Transverse colon (tissue), 4 donors: Measurements from ENCODE around the gene SLC16A6. TPM values are rescaled to one million over a fixed set of nuclear protein-coding genes. Genes with fewer than 3 reads are reported as not detected.

Experiments used
- DNase-seq: peaks from one replicate; pipeline ENCODE4 v3.0.0-alpha.2; 2019
- H3K27ac ChIP-seq, 4 donors: fragments of 200-600 bp; sonication (generic); 2 replicates each; pipeline ENCODE4 v1.5.1; 2016 to 2018; ENCODE audit warnings: inconsistent platforms in 4 of 4
- H3K27me3 ChIP-seq: fragments of 200-600 bp; sonication (generic); 2 replicates; pipeline ENCODE4 v1.5.1; 2017; ENCODE audit warnings: inconsistent platforms
- H3K36me3 ChIP-seq, 4 donors: fragments of 200-600 bp; sonication (generic); 2 replicates each; pipeline ENCODE4 v1.5.1; 2017 to 2019; ENCODE audit warnings: inconsistent platforms in 4 of 4
- H3K4me1 ChIP-seq, 4 donors: fragments of 200-600 bp; sonication (generic); 2 replicates each; pipeline ENCODE4 v1.5.1; 2017 to 2020; ENCODE audit warnings: inconsistent platforms in 4 of 4
- H3K4me3 ChIP-seq, 4 donors: fragments of 200-600 bp; sonication (generic); 1 replicate in 1 of 4; 2 replicates in 3 of 4; pipeline versions ENCODE4 v1.5.1 to v1.6.1; 2017 to 2019; ENCODE audit warnings: inconsistent platforms in 4 of 4
- H3K9me3 ChIP-seq, 2 donors: fragments of 200-600 bp; sonication (generic); 2 replicates each; pipeline ENCODE4 v1.5.1; 2017 to 2019; ENCODE audit warnings: inconsistent platforms in 2 of 2
- EP300 ChIP-seq: sonication (generic); formaldehyde crosslinking; IDR thresholded peaks from one replicate; pipeline ENCODE4 v1.6.1; 2017; ENCODE audit warnings: antibody characterized with exemption, low read depth
- POLR2A ChIP-seq: fragments of 450-650 bp; IDR thresholded peaks from one replicate; pipeline ENCODE4 v1.6.1; 2016; ENCODE audit warnings: antibody characterized with exemption, mild to moderate bottlenecking, moderate library complexity
- POLR2AphosphoS5 ChIP-seq, 3 donors: sonication (generic); formaldehyde crosslinking; IDR thresholded peaks; one replicate each; pipeline ENCODE4 v1.6.1; 2016; ENCODE audit warnings: antibody characterized with exemption in 3 of 3
- WGBS, 2 donors: methylation state at CpG; one replicate each; pipeline ENCODE4 v1.1.5; 2018; ENCODE audit warnings: low coverage in 1 of 2; 5-methylcytosine and 5-hydroxymethylcytosine counted together
- in situ Hi-C, 4 donors: fragments of 200-750 bp; cut with MboI; loops; one replicate each; pipeline versions ENCODE4 v1.15.0 to v1.15.1; 2017; ENCODE audit warnings: low sequenced_read_pairs in 3 of 4, low pct_ligation_motif_present in 1 of 4, low pct_unique_long_range_greater_than_20kb in 1 of 4
- intact Hi-C: fragments of 100-400 bp; cut with DNase I; formaldehyde crosslinking; loops from one replicate; pipeline ENCODE4 v1.15.1; 2023; ENCODE audit warnings: low total_unique reads
- total RNA-seq, 4 donors: library from RNA; depleted of rRNA; stranded (reverse); fragments of >200 nt; gene quantifications; one replicate each; pipeline ENCODE4 v1.1.0, GENCODE V29; 2016
- TF ChIP-seq, protein P1 (sequence below), 5 experiments: fragments of 200-600 bp in 3 of 5; fragments of 450-650 bp in 2 of 5; sonication (generic) in 3 of 5; IDR thresholded peaks; 1 replicate in 2 of 5; 2 replicates in 3 of 5; pipeline ENCODE4 v1.5.1; 2016 to 2017; ENCODE audit warnings: antibody characterized with exemption in 5 of 5, inconsistent platforms in 3 of 5, mild to moderate bottlenecking in 2 of 5, moderate library complexity in 1 of 5

The SLC16A6 gene
- total RNA-seq, 4 donors from 2014 or later: 0.14 to 0.48 TPM; not detected in 2

DNA sequence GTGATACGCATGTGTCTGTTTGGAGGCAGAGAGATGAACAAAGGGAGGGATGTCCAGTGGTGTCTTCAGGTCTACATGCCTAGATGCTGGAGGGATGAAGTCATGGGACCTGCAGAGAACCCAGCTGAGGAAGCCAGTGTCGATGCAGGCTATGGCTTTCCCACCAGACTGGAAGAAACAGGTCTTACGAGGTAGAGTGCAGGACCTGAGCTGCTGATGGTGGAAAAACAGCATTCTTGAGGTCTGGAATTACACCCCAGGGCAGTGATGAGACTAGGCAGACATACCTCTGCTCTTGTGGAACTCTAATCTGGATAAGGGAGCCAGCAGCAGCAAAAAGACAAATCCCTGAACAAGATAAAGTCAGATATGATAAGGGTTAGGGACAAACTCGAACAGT lies 37.7 kb upstream of the SLC16A6 start:
- intact Hi-C loops: no loop called here
- Histone ChIP-seq H3K27me3 (no peaks in the 10 kb centered on the region), H3K9me3 (peaks cover 0 to 5% of the 10 kb centered on the region in 2 donors), H3K27ac (no peak overlapping the region), H3K4me1 (no peaks in the 10 kb centered on the region), H3K4me3 (no peak overlapping the region), H3K36me3 (no peaks in the 10 kb centered on the region)
- DNase-seq: no peak
- WGBS, 2 donors: 35 to 50% methylated on average over 2 to 4 of the region's 4 CpGs
- TF ChIP-seq EP300 (no peak), POLR2A (no peak), POLR2AphosphoS5 (IDR thresholded peaks at IDR 0.05) (no peak)
- TF ChIP-seq, protein P1, sequence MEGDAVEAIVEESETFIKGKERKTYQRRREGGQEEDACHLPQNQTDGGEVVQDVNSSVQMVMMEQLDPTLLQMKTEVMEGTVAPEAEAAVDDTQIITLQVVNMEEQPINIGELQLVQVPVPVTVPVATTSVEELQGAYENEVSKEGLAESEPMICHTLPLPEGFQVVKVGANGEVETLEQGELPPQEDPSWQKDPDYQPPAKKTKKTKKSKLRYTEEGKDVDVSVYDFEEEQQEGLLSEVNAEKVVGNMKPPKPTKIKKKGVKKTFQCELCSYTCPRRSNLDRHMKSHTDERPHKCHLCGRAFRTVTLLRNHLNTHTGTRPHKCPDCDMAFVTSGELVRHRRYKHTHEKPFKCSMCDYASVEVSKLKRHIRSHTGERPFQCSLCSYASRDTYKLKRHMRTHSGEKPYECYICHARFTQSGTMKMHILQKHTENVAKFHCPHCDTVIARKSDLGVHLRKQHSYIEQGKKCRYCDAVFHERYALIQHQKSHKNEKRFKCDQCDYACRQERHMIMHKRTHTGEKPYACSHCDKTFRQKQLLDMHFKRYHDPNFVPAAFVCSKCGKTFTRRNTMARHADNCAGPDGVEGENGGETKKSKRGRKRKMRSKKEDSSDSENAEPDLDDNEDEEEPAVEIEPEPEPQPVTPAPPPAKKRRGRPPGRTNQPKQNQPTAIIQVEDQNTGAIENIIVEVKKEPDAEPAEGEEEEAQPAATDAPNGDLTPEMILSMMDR (IDR thresholded peaks at IDR 0.05): no peak
- in situ Hi-C loops: no loop called here

DNA sequence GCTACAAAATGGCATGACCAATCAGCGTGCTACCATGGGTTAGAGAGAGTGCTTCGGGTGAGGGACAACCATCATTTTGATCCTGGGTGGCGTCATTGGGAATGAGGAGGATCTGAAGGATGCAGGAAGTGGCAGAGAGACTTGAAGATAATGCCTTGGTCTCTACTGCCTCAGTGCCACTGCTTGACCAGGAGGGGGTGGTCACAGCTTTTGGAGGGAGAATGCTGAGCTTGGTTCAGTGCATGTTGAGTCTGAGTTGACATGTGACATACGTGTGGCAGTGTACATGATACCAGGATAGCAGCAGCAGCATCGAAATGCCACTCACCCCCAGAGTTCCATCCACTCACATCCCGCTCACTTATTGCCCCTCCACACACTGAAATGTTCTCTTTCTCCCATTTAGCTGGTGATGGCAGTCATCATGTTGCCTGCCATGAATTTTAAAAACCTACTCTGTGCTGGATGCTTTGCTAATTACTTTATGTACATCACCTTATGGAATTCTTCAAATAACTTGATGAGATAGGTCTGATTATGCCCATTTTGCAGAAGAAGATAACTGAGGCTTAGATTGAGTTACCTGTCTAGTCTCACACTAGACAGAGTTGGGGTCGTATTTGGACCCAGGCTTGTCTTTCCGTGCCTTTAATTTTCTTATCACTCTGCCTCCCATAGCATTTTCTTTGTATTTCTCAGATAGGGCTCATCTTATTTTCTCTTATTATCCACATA lies 37.1 kb upstream of the SLC16A6 start:
- TF ChIP-seq, protein P1 (IDR thresholded peaks at IDR 0.05): no peak
- no peak for TF ChIP-seq EP300
- TF ChIP-seq POLR2A: no peak
- no peak for TF ChIP-seq POLR2AphosphoS5 (IDR thresholded peaks at IDR 0.05)
- Histone ChIP-seq H3K27ac (no peak overlapping the region), H3K36me3 (no peaks in the 10 kb centered on the region), H3K4me1 (no peaks in the 10 kb centered on the region), H3K4me3 (no peak overlapping the region), H3K27me3 (no peaks in the 10 kb centered on the region), H3K9me3 (peaks cover 0 to 5% of the 10 kb centered on the region in 2 donors)
- in situ Hi-C loops: no loop called here
- WGBS, 2 donors: 90 to 93% methylated on average over 3 to 8 of the region's 8 CpGs
- DNase-seq: no peak
- intact Hi-C loops: no loop called here

DNA sequence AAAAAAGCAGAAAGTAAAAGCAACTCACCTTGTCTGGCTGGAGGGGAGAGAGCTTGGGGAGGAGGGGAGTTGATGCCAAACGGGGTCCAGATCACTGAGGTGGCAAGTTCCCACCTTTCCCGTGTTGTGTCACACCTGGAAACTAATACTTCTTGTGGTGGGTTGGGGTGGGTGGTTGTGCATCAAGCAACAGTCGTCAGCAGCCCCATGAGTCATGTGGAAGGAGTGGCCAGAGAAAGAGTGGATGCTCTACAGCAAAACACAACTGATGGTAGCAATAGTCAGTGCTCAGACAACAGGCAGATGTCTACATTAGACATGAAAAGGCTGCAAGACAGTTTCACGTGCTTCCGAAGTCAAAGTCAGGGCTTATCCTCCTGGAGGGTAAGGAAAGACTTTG lies 35.8 kb upstream of the SLC16A6 start:
- H3K4me1 ChIP-seq: no peaks in the 10 kb centered on the region
- intact Hi-C loops (no loop called here), in situ Hi-C loops (no loop called here)
- peaks cover 0 to 4% of the 10 kb centered on the region in 2 donors for H3K9me3 ChIP-seq
- H3K36me3 ChIP-seq: no peaks in the 10 kb centered on the region
- WGBS, 2 donors: 65 to 75% methylated on average over 3 to 5 of the region's 5 CpGs
- H3K4me3 ChIP-seq: no peak overlapping the region
- no peaks in the 10 kb centered on the region for H3K27me3 ChIP-seq
- DNase-seq: no peak
- H3K27ac ChIP-seq: no peak overlapping the region
- TF ChIP-seq EP300 (no peak), POLR2AphosphoS5 (IDR thresholded peaks at IDR 0.05) (no peak), POLR2A (no peak)
- TF ChIP-seq, protein P1 (IDR thresholded peaks at IDR 0.05): no peak

DNA sequence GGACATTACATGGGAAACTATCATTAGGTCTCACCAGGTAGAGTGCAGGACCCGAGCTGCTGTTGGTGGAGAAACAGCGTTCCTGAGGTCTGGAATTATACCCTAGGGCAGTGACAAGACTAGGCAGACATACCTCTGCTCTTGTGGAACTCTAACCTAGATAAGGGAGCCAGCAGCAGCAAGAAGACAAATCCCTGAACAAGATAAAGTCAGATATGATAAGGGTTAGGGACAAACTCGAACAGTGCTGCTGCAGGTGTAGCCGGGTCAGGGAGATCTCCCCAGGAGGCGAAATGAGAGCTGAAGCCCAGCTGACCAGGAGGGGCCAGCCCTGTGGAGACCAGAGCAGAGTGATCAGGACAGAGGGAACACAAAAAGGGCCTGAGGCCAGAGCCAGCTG lies 35.0 kb upstream of the SLC16A6 start:
- Histone ChIP-seq H3K27me3 (no peaks in the 10 kb centered on the region), H3K9me3 (no peaks in the 10 kb centered on the region), H3K27ac (no peak overlapping the region), H3K36me3 (no peaks in the 10 kb centered on the region), H3K4me1 (no peaks in the 10 kb centered on the region), H3K4me3 (no peak overlapping the region)
- TF ChIP-seq, protein P1 (IDR thresholded peaks at IDR 0.05): no peak
- TF ChIP-seq POLR2AphosphoS5 (IDR thresholded peaks at IDR 0.05) (no peak), POLR2A (no peak), EP300 (no peak)
- in situ Hi-C loops: no loop called here
- intact Hi-C loops: no loop called here
- no peak for DNase-seq
- WGBS, 2 donors: 87 to 92% methylated on average over 4 to 5 of the region's 5 CpGs
